Chondrocyte (in vitro differentiated cells): Measurements from ENCODE around the gene ISG20. TPM values are rescaled to one million over a fixed set of nuclear protein-coding genes. Genes with fewer than 3 reads are reported as not detected.
A peak's percentile ranks its signal among the peaks of the same experiment; 100 is the strongest.

Source experiments
- DNase-seq: peaks from one replicate; pipeline ENCODE4 v3.0.0; 2021; ENCODE audit warnings: mixed read lengths, low spot score
- H3K27ac Mint-ChIP-seq: one replicate; pipeline ENCODE4 v1.8.0; 2021; ENCODE audit warnings: mild to moderate bottlenecking, moderate library complexity, mixed read lengths; ENCODE audit not compliant: unreplicated experiment
- H3K27me3 Mint-ChIP-seq: 2 replicates; pipeline ENCODE4 v1.8.0; 2021; ENCODE audit warnings: low read depth, mixed read lengths
- H3K36me3 Mint-ChIP-seq: 2 replicates; pipeline ENCODE4 v1.8.0; 2021; ENCODE audit warnings: low read depth, mixed read lengths
- H3K4me1 Mint-ChIP-seq: 2 replicates; pipeline ENCODE4 v1.8.0; 2021; ENCODE audit warnings: low read depth, mild to moderate bottlenecking, mixed read lengths
- H3K4me3 Mint-ChIP-seq: one replicate; pipeline ENCODE4 v1.8.0; 2021; ENCODE audit warnings: mild to moderate bottlenecking, moderate library complexity, mixed read lengths; ENCODE audit not compliant: unreplicated experiment
- H3K9me3 Mint-ChIP-seq: 2 replicates; pipeline ENCODE4 v1.8.0; 2021; ENCODE audit warnings: low read depth, mixed read lengths
- CTCF ChIP-seq: fragments of 200-600 bp; sonication (generic); IDR thresholded peaks from 2 replicates; pipeline ENCODE4 v1.5.0; 2021; ENCODE audit warnings: antibody characterized with exemption, mild to moderate bottlenecking, moderate library complexity
- total RNA-seq: library from RNA; stranded (reverse); gene quantifications from 3 replicates; pipeline ENCODE4 v1.2.1, GENCODE V29; 2021

ISG20 gene
- total RNA-seq, 1 donor from 2014 or later = 4.5 TPM

GRCh38 chr15:88684345-88684744 is 45.5 kb downstream of the ISG20 start:
- Mint-ChIP-seq H3K9me3 (no peaks in the 10 kb centered on the region), H3K27ac (no peak overlapping the region)

GRCh38 chr15:88686166-88686565 is 47.4 kb downstream of the ISG20 start:
- DNase-seq = no peak
- Mint-ChIP-seq H3K4me3 (no peak overlapping the region), H3K36me3 (peaks cover 3% of the 10 kb centered on the region), H3K9me3 (no peaks in the 10 kb centered on the region), H3K4me1 (no peaks in the 10 kb centered on the region), H3K27me3 (peaks cover 14% of the 10 kb centered on the region), H3K27ac (no peak overlapping the region)
- no peak for TF ChIP-seq CTCF

More at GRCh38 chr15:88684345-88684744, 45.5 kb downstream of the ISG20 start:
- no peak for DNase-seq
- Mint-ChIP-seq H3K4me1 (no peaks in the 10 kb centered on the region), H3K4me3 (no peak overlapping the region), H3K36me3 (no peaks in the 10 kb centered on the region), H3K27me3 (peaks cover 6% of the 10 kb centered on the region)
- no peak for TF ChIP-seq CTCF

- Mint-ChIP-seq H3K36me3 (peaks cover 3% of the 10 kb centered on the region), H3K4me3 (no peak overlapping the region), H3K9me3 (no peaks in the 10 kb centered on the region), H3K27ac (no peak overlapping the region), H3K27me3 (peaks cover 14% of the 10 kb centered on the region), H3K4me1 (no peaks in the 10 kb centered on the region)
- DNase-seq = no peak
- no peak for TF ChIP-seq CTCF
Observed at GRCh38 chr15:88688394-88688933, 49.6 kb downstream of the ISG20 start.

- Mint-ChIP-seq H3K27ac (no peak overlapping the region), H3K36me3 (peaks cover 3% of the 10 kb centered on the region), H3K4me1 (peaks cover 3% of the 10 kb centered on the region), H3K9me3 (no peaks in the 10 kb centered on the region), H3K27me3 (peaks cover 14% of the 10 kb centered on the region), H3K4me3 (no peak overlapping the region)
- peak; percentile 23 for TF ChIP-seq CTCF
- DNase-seq = no peak
Observed at GRCh38 chr15:88690331-88690730, 51.5 kb downstream of the ISG20 start.

GRCh38 chr15:88693191-88693590 is 54.4 kb downstream of the ISG20 start:
- Mint-ChIP-seq H3K27ac (no peak overlapping the region), H3K4me3 (no peak overlapping the region), H3K4me1 (peaks cover 4% of the 10 kb centered on the region), H3K9me3 (no peaks in the 10 kb centered on the region), H3K36me3 (peaks cover 3% of the 10 kb centered on the region), H3K27me3 (peaks cover 12% of the 10 kb centered on the region)
- DNase-seq = no peak
- no peak for TF ChIP-seq CTCF
